PC-3 (cell line): ENCODE results near the gene ADARB2. TPM values are rescaled to one million over a fixed set of nuclear protein-coding genes. Genes with fewer than 3 reads are reported as not detected.

Experiments
- ATAC-seq: fragments of 200-7000 bp; cut with Tn5 transposase; 2 replicates; pipeline ENCODE4 v1.9.1; 2020; ENCODE audit warnings: mild to moderate bottlenecking, moderate library complexity
- BruUV-seq: library from RNA; stranded (reverse); fragments of 400-500 nt; replicated peaks from 2 replicates; lab custom pipeline; 2021; lab: Mats Ljungman, UMichigan
- CTCF ChIA-PET: fragments of 300-600 bp; sonication (Branson Sonifier 250); formaldehyde crosslinking; loops from one replicate; lab custom pipeline; 2022; ENCODE audit warnings: antibody characterized with exemption; lab: Charles Lee
- POLR2A ChIA-PET: fragments of 300-600 bp; sonication (Branson Sonifier 250); formaldehyde crosslinking; loops from one replicate; lab custom pipeline; 2022; ENCODE audit warnings: antibody characterized with exemption; ENCODE audit not compliant: unreplicated experiment; lab: Charles Lee
- DNase-seq: peaks from one replicate; pipeline ENCODE4 v3.0.0-alpha.2; 2015
- H2AFZ ChIP-seq: fragments of 300-600 bp; sonication (generic); 2 replicates; pipeline ENCODE4 v1.6.0; 2016; ENCODE audit warnings: antibody characterized with exemption, low read length
- H3F3A ChIP-seq: fragments of 300-600 bp; sonication (generic); one replicate; pipeline ENCODE4 v1.6.0; 2017; ENCODE audit warnings: antibody characterized with exemption, low read length, control low read depth, mild to moderate bottlenecking; ENCODE audit not compliant: unreplicated experiment
- H3K27ac ChIP-seq: fragments of 300-600 bp; sonication (generic); 2 replicates; pipeline ENCODE4 v1.5.1; 2016; ENCODE audit warnings: mild to moderate bottlenecking, low read length
- H3K27me3 ChIP-seq: fragments of 300-600 bp; sonication (generic); 2 replicates; pipeline ENCODE4 v1.6.1; 2016; ENCODE audit warnings: low read length, mixed read lengths
- H3K36me3 ChIP-seq: fragments of 300-600 bp; sonication (generic); 2 replicates; pipeline ENCODE4 v1.6.1; 2016; ENCODE audit warnings: low read depth, mixed run types, low read length, mixed read lengths
- H3K4me1 ChIP-seq: fragments of 300-600 bp; sonication (generic); 2 replicates; pipeline ENCODE4 v1.5.1; 2016; ENCODE audit warnings: low read length; ENCODE audit not compliant: insufficient read depth
- H3K4me2 ChIP-seq: fragments of 300-600 bp; sonication (generic); 2 replicates; pipeline ENCODE4 v1.6.0; 2016; ENCODE audit warnings: low read length
- H3K4me3 ChIP-seq: fragments of 300-600 bp; sonication (generic); 2 replicates; pipeline ENCODE4 v1.5.1; 2016; ENCODE audit warnings: mild to moderate bottlenecking, low read length, mixed read lengths
- H3K79me2 ChIP-seq: fragments of 300-600 bp; sonication (generic); 2 replicates; pipeline ENCODE4 v1.6.1; 2017; ENCODE audit warnings: low read length, mixed read lengths
- H3K9ac ChIP-seq: fragments of 300-600 bp; sonication (generic); 2 replicates; pipeline ENCODE4 v1.6.0; 2016; ENCODE audit warnings: mild to moderate bottlenecking, low read length
- H3K9me2 ChIP-seq: fragments of 300-600 bp; sonication (generic); replicated peaks from 2 replicates; pipeline ENCODE4 v1.6.1; 2016; ENCODE audit warnings: mixed run types, low read length, mixed read lengths
- H3K9me3 ChIP-seq: fragments of 300-600 bp; sonication (generic); 2 replicates; pipeline ENCODE4 v1.6.1; 2016; ENCODE audit warnings: low read length, mixed read lengths
- H4K20me1 ChIP-seq: fragments of 300-600 bp; sonication (generic); 2 replicates; pipeline ENCODE4 v1.6.1; 2016; ENCODE audit warnings: low read length, mixed read lengths
- EZH2 ChIP-seq: fragments of 300-600 bp; sonication (generic); IDR thresholded peaks from one replicate; pipeline ENCODE4 v1.6.1; 2017; ENCODE audit warnings: antibody characterized with exemption, mild to moderate bottlenecking, low read length; ENCODE audit not compliant: unreplicated experiment
- EZH2phosphoT487 ChIP-seq: fragments of 300-600 bp; sonication (generic); IDR thresholded peaks from 2 replicates; pipeline ENCODE4 v1.6.1; 2018; ENCODE audit warnings: mild to moderate bottlenecking, antibody characterized with exemption, low read length, borderline replicate concordance
- intact Hi-C: fragments of 100-400 bp; cut with micrococcal nuclease; formaldehyde crosslinking; loops from 2 replicates; pipeline ENCODE4 v1.9.0; 2023
- total RNA-seq: library from RNA; depleted of rRNA; stranded (reverse); fragments of >200 nt; gene quantifications from 2 replicates; pipeline ENCODE4 v1.2.3, GENCODE V29; 2014
- TF ChIP-seq, protein P1 (sequence below): fragments of 300-600 bp; sonication (generic); conservative IDR thresholded peaks from 2 replicates; pipeline ENCODE4 v1.5.1; 2017; ENCODE audit warnings: antibody characterized with exemption, low read depth, mild to moderate bottlenecking, low read length

ADARB2 gene
- total RNA-seq, 1 experiment from 2014 or later, result not detected

- H3K9me3 ChIP-seq, result no peaks in the 10 kb centered on the region
- no peak overlapping the region for H3K4me2 ChIP-seq
- TF ChIP-seq EZH2phosphoT487 (no peak), EZH2 (no peak)
- TF ChIP-seq, protein P1, sequence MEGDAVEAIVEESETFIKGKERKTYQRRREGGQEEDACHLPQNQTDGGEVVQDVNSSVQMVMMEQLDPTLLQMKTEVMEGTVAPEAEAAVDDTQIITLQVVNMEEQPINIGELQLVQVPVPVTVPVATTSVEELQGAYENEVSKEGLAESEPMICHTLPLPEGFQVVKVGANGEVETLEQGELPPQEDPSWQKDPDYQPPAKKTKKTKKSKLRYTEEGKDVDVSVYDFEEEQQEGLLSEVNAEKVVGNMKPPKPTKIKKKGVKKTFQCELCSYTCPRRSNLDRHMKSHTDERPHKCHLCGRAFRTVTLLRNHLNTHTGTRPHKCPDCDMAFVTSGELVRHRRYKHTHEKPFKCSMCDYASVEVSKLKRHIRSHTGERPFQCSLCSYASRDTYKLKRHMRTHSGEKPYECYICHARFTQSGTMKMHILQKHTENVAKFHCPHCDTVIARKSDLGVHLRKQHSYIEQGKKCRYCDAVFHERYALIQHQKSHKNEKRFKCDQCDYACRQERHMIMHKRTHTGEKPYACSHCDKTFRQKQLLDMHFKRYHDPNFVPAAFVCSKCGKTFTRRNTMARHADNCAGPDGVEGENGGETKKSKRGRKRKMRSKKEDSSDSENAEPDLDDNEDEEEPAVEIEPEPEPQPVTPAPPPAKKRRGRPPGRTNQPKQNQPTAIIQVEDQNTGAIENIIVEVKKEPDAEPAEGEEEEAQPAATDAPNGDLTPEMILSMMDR, result no peak
- BruUV-seq, result no TSS peak
- no peaks in the 10 kb centered on the region for H4K20me1 ChIP-seq
- ATAC-seq (no peak), DNase-seq (no peak)
- H3K27me3 ChIP-seq, result peaks cover 19% of the 10 kb centered on the region
- H3K79me2 ChIP-seq, result no peaks in the 10 kb centered on the region
- H3K36me3 ChIP-seq, result no peaks in the 10 kb centered on the region
- no peaks in the 10 kb centered on the region for H3K9me2 ChIP-seq
- no peak overlapping the region for H3K4me3 ChIP-seq
- H3K9ac ChIP-seq, result no peak overlapping the region
- CTCF ChIA-PET, result no interaction called here
- no peaks in the 10 kb centered on the region for H3K4me1 ChIP-seq
- H2AFZ ChIP-seq, result no peak overlapping the region
- intact Hi-C loops, result no loop called here
- no peak overlapping the region for H3K27ac ChIP-seq
- no peaks in the 10 kb centered on the region for H3F3A ChIP-seq
- POLR2A ChIA-PET, result no interaction called here
Observed at GRCh38 chr10:1185911-1186682, 551.2 kb downstream of the ADARB2 start.

DNA sequence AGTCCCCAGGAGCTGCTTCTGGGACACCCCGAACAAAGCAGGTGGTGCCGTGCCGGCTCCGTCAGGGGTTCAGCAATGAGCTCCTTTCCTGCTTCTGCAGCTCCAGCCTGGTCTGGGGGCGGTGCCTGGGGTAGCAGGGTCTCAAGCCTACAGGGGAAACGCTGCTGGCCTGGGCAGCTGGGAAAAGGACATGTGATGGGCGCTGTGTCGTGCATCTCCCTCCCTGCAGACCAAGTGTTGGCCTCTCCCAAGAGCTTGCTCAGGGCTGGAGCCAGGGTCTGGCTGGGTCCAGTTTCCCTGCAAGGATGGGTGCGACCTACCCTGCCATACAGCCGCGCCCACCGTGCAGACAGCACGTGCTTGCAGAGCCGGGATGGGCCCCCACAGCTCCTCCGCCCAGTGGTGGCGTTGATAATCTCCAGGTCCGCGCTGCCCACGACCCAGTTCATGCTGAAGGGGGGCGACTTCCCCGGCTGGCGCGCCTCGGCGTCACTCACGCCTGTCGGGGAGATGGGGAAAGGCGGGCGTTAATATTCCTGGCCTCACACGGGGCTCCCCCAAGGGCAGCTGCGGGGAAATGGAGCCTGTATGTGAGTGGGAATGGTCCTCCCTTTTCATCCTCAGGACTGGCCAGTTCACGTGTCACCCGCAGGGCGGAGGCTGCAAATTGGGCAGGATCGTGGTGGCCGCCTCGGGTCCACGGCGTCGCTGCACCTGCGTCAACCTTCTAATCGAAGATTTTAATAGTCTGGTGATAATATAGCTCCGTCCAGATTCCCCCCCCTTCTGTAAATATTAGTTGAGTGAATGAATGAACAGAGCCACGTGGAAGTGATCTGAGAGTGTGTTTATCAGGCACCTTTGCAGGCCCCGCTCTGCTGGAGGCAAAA is 552.5 kb downstream of the ADARB2 start:
- H3K27ac ChIP-seq, result no peak overlapping the region
- no peaks in the 10 kb centered on the region for H3K36me3 ChIP-seq
- peaks cover 12% of the 10 kb centered on the region for H3K27me3 ChIP-seq
- H2AFZ ChIP-seq, result no peak overlapping the region
- H3K4me3 ChIP-seq, result no peak overlapping the region
- no peaks in the 10 kb centered on the region for H3K9me2 ChIP-seq
- no peaks in the 10 kb centered on the region for H4K20me1 ChIP-seq
- no peak overlapping the region for H3K9ac ChIP-seq
- ChIA-PET CTCF (no interaction called here), POLR2A (no interaction called here)
- no peaks in the 10 kb centered on the region for H3K4me1 ChIP-seq
- ATAC-seq (no peak), DNase-seq (no peak)
- no peaks in the 10 kb centered on the region for H3F3A ChIP-seq
- intact Hi-C loops, result no loop called here
- H3K4me2 ChIP-seq, result no peak overlapping the region
- TF ChIP-seq EZH2phosphoT487 (no peak), EZH2 (no peak)
- TF ChIP-seq, protein P1, result no peak
- no peaks in the 10 kb centered on the region for H3K9me3 ChIP-seq
- BruUV-seq, result no TSS peak
- H3K79me2 ChIP-seq, result no peaks in the 10 kb centered on the region
